Endometrial microvascular endothelial cells (primary cell): ENCODE results near the gene DDX3X. TPM values are rescaled to one million over a fixed set of nuclear protein-coding genes. Genes with fewer than 3 reads are reported as not detected.

Experiments used
- in situ Hi-C: cut with HindIII; loops from 2 replicates; pipeline ENCODE4 v1.10.0; 2017; ENCODE audit warnings: low sequenced_read_pairs, low pct_unique_long_range_greater_than_20kb; ENCODE audit errors: inconsistent ontology term
- total RNA-seq: library from RNA; depleted of rRNA; stranded (reverse); fragments of >200 nt; gene quantifications from one replicate; pipeline ENCODE4 v1.2.3, GENCODE V29; 2015; ENCODE audit errors: inconsistent ontology term

Gene DDX3X
- total RNA-seq, 1 donor from 2014 or later = 242 TPM

DNA sequence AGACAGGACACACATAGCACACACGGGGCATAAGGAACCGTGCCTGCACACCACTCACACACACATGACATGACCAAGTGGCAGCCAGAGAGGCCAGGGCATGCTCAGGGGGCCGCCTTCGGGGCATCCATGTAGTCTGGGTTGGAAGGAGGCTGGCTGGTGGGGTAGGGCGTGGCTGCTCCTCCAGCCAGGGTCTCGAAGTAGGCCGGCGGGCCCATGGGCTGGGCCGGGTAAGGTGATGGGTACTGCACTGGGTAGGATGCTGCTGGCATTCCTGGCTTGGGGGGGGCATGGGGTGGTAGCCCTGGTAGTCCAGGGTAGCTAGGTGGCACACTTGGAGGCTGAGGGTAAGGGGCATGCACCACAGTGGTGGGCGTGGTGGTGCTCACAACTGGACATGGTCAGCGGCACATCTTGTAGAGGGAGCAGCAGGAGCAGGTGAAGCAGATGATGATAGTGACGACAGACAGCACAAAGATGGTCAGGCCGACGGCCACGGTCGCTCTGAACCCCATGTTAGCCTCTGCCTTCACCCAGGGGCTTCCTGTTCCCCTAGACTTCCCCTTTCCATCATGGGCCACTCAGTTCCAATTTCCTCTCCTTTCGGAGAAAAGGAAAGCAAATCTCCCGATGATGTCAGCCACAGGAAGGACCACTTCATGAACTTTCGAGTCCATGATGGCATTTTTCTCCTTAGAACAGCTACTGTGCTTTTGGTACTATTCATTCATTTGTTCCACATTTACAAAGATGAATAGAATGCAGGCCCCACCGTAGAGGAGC is 10.9 kb upstream of the DDX3X start:
- in situ Hi-C loops = no loop called here

GRCh38 chrX:41326431-41326830 is 7.5 kb upstream of the DDX3X start:
- in situ Hi-C loops = no loop called here

GRCh38 chrX:41327341-41327740 is 6.6 kb upstream of the DDX3X start:
- in situ Hi-C loops = no loop called here

DNA sequence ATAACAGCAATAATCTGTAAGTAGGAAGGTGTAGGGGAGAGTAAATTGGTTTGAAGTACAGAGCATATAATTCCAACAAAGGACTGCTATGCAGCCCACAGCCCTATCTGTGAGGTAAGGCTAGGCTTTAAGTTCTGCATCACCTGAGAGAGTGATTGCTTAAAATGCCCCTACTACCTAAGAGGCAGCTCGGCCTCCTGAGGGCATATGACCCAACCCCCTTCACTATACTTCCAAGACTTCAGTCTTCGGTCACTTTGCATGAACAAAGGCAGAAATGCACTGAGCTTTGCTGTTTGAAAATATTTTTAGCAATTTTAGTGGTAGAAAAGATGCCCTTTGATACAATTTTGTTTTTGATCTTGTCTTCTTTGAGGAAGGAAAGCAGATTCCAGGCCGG is 4.9 kb upstream of the DDX3X start:
- in situ Hi-C loops = no loop called here

GRCh38 chrX:41332005-41332404 is 2.0 kb upstream of the DDX3X start:
- in situ Hi-C loops = no loop called here

DNA sequence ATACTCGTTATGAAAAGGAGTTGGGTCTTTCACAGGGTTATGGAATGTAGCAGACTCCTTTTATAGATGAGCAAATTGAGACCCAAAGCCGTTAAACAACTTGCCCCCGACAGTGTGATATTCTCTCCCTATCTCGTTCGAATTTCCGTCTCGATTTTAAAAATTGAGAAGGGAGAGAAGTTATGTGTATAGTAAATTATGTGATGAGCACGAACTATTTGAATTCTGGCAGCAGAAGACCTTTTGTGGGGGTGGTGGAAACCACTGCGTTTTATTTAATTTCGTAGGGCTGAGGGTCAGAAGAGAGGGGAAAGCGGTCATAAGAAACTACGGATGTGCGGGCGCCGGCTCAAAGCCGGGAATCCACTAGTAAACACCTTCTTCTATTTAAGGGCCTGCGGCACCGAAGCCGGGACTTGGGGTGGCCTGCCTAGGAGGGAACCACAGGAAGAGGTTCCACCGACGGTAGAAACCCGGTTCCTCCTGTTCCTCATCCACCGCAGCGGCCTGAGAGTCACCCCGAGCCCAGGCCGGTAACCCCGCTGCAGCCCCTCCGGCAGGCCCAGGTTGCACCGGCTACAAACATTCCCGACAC is 1.5 kb upstream of the DDX3X start:
- in situ Hi-C loops = no loop called here

- in situ Hi-C loops = no loop called here
These were observed 789 bp upstream of the DDX3X start for GRCh38 chrX:41333003-41333743.

- in situ Hi-C loops = no loop called here
These were observed 618 bp downstream of the DDX3X start for GRCh38 chrX:41334363-41335197.

- in situ Hi-C loops = no loop called here
These were observed 1.4 kb downstream of the DDX3X start for GRCh38 chrX:41335198-41335957.

DNA sequence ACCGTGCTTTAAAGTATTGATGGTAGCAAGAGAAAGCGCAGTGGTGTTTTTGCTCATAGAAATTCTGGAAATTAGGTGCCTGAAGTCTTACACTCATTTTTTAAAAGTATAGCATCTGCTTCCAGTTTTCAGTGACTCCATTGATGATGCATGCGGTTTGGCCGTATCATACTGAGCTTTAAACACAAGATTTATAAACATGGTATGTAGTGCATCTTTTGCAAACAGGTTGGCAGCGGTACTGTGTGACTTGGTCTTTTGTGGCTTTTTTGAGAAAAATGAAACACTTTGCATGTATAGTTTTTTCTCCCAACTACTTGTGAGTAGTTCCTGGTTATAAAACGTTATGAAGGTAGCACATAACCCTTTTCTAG is 2.0 kb downstream of the DDX3X start:
- in situ Hi-C loops = no loop called here

DNA sequence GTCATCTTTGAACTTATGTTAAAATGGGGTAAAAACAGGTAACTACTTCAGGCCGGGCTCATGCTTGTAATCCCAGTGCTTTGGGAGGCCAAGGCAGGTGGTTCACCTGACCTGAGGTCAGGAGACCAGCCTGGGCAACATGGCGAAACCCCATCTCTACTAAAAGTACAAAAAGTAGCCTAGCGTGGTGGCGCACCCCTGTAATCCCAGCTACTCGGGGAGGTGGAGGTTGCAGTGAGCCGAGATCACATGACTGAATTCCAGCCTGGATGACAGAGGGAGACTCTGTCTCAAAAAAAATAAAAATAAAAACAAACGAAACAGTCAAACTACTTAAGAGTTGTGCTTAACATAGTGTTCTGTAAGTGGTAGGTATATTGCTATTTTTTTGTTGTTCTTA is 2.5 kb downstream of the DDX3X start:
- in situ Hi-C loops = no loop called here

- in situ Hi-C loops = no loop called here
These were observed 3.2 kb downstream of the DDX3X start for GRCh38 chrX:41337140-41337539.

DNA sequence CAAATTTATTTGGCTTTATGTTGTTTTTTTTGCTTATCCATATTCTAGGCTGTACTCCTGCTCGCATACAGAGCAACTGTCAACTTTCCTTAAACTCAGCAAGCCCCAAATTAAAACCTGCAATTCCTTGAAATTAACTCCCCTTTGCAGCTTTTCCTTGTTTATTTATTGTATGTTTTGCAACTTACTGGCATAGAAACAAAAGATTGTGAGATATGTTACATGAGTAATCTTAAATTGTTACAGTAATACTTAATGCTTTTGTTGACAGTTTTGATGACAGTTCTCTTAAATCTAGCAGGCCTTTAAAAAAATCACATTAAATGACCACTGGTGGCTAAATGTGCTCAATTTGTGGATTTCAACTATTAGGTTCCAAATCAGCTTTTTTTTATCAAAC is 4.5 kb downstream of the DDX3X start:
- in situ Hi-C loops = no loop called here

DNA sequence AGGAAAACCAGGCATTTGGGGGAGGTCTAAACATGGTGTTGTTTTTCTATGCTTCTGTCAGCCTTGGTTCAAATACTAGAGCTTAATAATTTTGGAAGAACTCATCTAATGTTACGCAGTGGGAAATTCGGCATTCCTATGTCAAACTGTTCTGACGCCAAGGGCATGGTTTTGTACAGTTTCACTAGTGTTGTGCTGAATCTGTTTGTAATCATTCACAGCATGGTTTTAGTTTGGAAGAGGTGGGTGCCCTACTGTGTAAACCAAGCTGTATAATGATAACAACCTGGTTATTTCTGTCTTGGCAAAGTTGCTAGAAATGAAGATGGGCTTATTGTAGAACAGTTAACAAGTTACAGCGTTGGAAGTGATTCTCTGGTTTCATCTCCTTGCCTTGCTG is 5.2 kb downstream of the DDX3X start:
- in situ Hi-C loops = no loop called here

- in situ Hi-C loops = no loop called here
These were observed 10.1 kb downstream of the DDX3X start for GRCh38 chrX:41344053-41344452.

DNA sequence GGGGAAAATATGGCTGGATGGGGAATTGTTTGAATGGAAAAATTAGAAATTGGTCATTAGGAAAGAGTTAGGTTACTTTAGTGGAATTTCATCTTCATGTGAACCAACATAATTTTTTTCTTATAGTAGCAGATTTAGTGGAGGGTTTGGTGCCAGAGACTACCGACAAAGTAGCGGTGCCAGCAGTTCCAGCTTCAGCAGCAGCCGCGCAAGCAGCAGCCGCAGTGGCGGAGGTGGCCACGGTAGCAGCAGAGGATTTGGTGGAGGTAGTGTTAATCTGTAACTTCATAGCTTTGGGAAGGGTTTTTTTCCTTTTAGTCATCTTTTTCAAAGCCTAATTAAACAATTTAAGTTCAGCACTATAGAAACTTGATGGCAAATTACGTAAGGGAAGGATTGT is 13.2 kb downstream of the DDX3X start:
- in situ Hi-C loops = no loop called here

DNA sequence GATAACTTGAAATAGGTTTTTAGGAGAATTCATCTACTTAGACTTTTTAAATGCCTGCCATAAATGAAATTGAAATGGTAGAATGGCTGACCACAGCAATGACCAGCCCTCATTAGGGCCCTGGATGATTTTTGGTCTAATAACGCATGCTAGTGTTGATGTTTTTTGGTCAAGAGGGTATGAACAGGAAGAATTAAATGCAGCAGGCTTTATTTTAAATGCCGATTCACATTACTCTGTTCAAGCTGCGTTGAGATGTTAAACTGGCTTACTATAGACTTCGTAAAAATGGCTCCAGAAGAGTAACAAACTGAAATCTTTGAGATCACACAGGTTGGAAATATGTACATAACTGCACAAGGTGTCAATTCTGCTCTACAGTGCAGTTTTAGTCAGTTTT is 14.6 kb downstream of the DDX3X start:
- in situ Hi-C loops = no loop called here

GRCh38 chrX:41350150-41350975 is 16.4 kb downstream of the DDX3X start:
- in situ Hi-C loops = no loop called here
